A172 (cell line): ENCODE measurements around the gene ESRRG. TPM values are rescaled to one million over a fixed set of nuclear protein-coding genes. Genes with fewer than 3 reads are reported as not detected.

Experiments used
- DNase-seq: peaks from one replicate; pipeline ENCODE4 v3.0.0-alpha.2; 2015; ENCODE audit warnings: low spot score
- total RNA-seq: library from RNA; depleted of rRNA; stranded (reverse); fragments of >200 nt; shearing (Covaris generic); gene quantifications from 2 replicates; pipeline ENCODE4 v1.2.3, GENCODE V29; 2014

ESRRG gene
- total RNA-seq, 1 experiment from 2014 or later = 0.02 TPM

DNA sequence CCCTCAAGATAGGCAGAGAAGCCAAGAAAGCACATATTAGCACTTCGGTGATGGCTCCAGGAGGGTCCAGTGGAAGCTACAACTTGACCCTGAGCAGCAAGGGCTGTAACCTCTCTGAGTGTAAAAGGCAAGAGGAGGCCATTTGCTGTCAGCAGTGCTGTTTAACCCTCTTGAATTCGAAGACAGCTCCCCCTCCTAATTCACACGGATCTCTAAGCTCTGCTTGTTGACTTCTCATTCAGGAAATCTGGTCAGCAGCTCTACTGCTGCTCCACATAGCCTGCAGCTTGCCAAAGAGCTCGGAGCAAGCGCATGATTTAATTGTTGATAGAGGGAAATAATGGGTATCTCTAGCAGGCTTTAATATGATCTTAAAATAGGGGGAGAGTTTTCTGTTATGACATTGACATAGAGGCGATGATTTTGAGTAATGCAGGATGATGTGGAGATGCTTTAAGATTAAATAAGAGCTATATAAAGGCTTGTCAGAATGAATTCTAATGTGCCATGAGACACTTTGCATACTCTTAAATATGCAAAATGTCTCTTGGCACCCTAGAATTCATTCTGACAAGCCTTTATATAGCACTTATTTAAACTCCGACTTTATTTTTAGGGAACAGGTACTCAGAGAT is 220.6 kb downstream of the ESRRG start:
- no peak for DNase-seq

DNA sequence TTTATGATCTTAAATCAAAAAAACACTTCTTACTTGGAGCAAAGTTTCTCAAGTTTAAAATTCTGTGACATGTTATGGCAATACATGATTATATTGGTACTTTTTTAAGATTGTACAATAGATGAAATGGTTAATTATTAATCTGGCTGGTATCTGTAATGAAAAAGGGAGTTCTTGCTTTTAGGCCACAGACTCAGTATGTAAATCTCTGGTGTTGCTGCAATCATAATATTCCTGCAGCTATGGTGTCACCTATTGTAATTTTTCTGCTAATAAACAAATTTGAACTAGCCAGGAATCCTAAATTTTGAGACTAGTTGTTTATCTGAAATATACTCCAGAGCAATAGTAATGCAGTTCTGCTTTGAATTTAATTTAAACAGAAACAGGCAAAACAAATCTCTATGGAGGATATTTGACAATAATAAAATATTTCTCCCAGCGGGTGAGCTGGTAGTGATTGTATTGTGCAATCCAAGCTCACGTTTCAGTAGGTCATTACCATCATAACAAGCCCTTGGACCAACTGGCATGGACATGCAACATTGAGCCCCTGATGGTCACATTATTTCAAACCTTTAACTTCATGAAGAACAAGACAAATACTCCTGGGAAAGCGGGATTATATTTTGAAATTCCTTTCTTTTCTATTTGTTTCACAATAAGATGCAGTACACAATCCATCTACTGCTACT is 222.8 kb downstream of the ESRRG start:
- DNase-seq = no peak

DNA sequence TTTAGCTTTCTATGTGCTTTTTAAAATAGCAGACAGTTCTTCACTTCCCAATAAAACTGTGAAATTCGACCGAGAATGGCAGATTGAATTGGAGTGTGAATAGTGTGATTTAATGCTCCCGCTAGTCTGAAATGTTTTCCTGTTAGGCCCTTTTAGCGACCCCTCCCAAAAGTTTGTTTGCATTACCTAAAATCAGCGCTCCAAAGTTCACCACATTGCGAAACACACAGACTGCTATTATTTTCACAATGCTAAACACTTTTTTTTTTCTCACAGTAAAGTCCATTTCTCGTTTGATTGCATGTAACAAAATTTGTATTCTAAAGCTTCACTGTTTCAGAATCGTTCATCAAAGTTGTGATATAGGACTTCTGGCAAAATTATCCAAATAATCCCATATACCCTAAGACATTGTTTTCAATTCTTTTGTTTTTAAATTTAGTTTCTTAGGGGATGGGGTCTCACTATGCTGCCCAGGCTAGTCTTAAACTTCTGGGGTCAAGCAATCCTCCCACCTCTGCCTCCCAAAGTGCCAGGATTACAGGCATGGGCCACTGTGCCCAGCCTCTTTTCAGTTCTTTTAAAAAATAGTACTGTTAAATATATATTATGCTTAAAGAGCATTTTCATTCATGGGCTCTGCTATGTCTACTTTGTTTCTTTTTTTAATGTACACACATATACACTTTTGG is 223.5 kb downstream of the ESRRG start:
- DNase-seq = no peak

GRCh38 chr1:216498277-216498676 is 225.0 kb downstream of the ESRRG start:
- no peak for DNase-seq

DNA sequence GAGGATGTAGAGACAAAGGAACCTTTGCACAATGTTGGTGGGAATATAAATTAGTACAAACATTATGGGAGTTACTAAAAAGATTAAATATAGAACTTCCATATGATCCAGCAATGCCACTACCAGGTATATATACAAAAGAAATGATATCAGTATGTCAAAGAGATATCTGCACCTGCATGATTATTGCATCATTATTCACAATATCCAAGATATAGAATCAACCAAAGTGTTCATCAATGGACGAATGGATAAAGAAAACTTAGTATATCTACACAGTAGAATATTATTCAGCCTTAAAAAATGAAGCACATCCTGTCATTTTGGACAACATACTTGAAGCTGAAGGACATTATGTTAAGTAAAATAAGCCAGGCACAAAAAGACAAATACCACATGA is 238.2 kb downstream of the ESRRG start:
- no peak for DNase-seq

- DNase-seq = no peak
Measured at GRCh38 chr1:216483672-216484401, 239.4 kb downstream of the ESRRG start.

DNA sequence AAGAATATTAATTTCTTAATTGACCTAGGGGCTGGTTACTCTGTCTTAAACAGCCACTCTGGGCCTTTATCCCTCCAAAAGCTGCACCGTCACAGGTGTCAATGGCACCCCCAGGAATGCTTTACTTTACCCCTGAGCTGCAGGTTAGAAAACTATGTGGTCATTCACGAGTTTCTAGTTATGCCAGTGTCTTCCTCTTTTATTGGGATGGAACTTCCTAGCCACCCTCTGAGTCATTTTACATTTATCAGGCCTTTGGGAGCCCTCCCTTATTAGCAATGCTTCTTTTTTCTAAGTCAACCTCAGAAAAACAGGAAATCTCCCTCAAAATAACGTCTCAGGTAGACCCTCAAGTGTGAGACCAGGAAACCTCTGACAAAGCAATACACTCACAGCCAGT is 240.6 kb downstream of the ESRRG start:
- no peak for DNase-seq

DNA sequence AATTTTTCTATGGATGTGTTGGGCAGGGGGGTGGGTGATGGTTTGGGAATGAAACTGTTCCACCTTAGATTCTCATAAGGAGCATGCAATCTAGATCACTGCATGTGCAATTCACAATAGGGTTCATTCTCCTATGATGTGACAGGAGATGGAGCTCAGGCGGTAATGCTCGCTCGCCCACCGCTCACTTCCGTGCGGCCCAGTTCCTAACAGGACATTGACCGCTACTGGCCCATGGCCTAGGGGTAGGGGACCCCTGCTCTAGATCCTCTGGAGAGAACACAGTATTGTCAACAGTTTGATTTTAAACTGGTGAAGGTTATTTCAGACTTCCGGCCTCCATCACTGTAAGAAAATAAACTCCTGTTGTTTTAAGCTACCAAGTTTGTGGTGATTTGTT is 245.0 kb downstream of the ESRRG start:
- DNase-seq = no peak

DNA sequence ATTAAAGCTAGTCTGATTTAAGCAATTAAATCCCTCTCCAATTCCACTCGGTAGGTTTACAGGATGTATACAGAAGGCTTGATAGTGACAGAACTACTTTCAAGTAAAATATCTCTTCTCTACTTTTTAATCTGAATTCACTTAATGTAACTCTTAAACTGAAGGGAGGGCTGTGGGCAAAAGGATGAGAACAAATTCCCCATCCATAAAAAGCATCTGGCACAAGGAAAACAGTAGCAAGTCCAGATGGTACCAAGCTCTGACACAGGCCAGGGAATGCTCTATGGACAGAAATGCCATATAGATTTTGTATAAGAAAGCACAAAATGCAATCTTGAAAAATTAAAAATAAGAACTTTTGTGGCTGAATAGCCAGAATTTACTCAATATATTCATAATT is 246.9 kb downstream of the ESRRG start:
- no peak for DNase-seq

- no peak for DNase-seq
Measured at GRCh38 chr1:216475659-216476276, 247.5 kb downstream of the ESRRG start.

- DNase-seq = no peak
Measured at GRCh38 chr1:216466162-216466801, 256.9 kb downstream of the ESRRG start.

- DNase-seq = peak; percentile 91
Measured at GRCh38 chr1:216464489-216464888, 258.7 kb downstream of the ESRRG start.

DNA sequence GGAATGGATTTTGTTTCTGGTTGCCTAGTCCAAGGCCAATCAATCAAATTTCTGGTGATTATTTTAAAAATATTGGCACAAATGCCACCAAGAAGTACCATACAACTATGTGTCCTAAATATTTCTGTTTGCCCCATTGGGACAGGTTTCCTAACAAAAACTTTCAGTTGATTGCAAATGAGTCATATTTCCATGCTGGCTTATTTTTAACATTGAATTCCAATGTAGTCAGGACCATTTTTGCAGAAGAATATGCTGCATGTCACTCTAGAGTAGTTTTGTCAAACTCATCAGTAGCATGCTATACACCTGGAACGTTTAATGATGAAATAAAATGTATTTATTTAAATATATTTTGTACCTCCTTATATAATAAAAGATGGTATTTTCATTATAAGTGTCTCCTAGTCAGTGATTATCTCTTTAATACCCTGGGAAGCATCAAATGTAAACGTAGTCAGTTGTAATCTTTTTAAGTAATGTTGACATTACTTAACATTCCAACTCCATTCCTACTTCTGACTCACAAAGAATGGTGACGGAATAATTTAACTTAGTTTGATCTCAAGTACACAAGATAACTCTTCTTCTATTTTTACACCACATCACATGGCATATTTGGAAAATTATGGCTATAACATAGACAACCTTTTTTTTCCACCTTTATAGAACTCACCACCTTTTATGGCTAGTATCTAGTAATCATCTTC is 261.0 kb downstream of the ESRRG start:
- peak; percentile 76 for DNase-seq

DNA sequence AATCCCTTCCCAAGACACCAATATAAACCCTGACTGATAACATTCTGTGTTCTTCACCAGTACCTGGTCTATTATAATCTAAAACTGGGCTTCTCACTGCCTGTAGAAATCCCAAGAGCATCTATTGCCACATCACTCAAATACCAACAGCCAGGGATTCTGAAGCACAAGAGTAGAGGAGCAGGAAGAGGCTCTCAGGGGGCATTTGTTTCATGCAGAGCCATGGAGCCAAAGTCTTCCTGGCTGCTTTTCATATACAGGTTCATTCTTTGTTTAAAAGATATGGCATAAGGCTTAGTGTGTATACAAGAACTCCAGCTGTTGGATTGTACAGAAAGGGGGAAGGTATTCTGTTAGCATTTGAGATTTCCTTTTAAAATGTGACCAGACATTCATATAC is 261.8 kb downstream of the ESRRG start:
- no peak for DNase-seq

- DNase-seq = no peak
Measured at GRCh38 chr1:216459651-216460207, 263.5 kb downstream of the ESRRG start.

DNA sequence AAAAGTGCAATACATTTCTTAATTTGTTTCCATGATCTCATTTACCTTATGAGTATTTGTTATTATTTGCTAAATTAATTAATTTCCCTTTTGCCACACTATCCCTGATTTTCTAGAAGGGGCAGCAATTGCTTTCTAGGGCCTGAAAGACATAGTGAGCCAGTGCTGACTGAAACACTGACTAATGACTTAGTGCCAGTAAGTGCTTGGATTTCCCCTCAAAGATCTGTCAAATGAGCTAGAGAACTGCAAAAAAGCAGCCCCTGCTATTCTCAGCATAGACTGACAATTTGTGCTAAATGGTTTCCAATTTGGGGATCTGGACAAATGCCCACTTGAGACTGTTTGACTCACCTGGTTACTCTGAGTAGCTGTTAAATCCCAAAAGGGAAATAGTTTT is 264.4 kb downstream of the ESRRG start:
- no peak for DNase-seq

DNA sequence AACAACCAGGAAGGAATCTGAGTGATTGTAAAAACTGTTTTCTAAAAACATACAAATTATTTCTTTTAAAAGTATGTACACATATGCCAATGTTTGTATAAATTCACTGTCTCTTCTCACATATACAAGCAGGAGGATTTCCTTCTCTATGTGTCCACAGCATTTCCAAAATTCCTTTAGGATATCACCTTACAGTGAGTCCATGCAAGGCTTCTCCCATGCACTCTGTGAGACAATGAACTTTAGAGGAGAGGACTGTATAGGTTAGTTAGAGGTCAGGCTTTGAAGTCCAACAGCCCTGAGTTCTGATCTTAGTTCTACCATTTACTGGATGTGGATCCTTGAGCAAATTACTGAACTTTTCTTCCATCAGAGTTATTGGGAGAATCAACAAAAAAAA is 265.9 kb downstream of the ESRRG start:
- no peak for DNase-seq

- peak; percentile 88 for DNase-seq
Measured at GRCh38 chr1:216456682-216457081, 266.5 kb downstream of the ESRRG start.

- DNase-seq = no peak
Measured at GRCh38 chr1:216453777-216454176, 269.5 kb downstream of the ESRRG start.
